HepG2 (cell line): ENCODE data around the gene ACBD5. TPM values are rescaled to one million over a fixed set of nuclear protein-coding genes. Genes with fewer than 3 reads are reported as not detected.

Experiments used
- DNMT1 ChIP-seq: sonication (generic); formaldehyde crosslinking; IDR thresholded peaks from 2 replicates; pipeline ENCODE4 v1.5.1; 2020; ENCODE audit warnings: mild to moderate bottlenecking, missing genetic modification reagents
- FOXK2 ChIP-seq: fragments of 450-650 bp; IDR thresholded peaks from 2 replicates; pipeline ENCODE4 v1.6.1; 2016
- HIVEP1 ChIP-seq: sonication (generic); formaldehyde crosslinking; IDR thresholded peaks from 2 replicates; pipeline ENCODE4 v1.4.0; 2020; ENCODE audit warnings: mild to moderate bottlenecking, missing genetic modification reagents
- IKZF4 ChIP-seq: sonication (generic); formaldehyde crosslinking; IDR thresholded peaks from 2 replicates; pipeline ENCODE4 v1.5.1; 2020; ENCODE audit warnings: borderline replicate concordance, mild to moderate bottlenecking, low read depth, missing genetic modification reagents; ENCODE audit errors: not compliant biosample characterization
- IRX3 ChIP-seq: sonication (generic); formaldehyde crosslinking; IDR thresholded peaks from 2 replicates; pipeline ENCODE4 v1.8.1; 2023; ENCODE audit warnings: mild to moderate bottlenecking, low read depth, missing genetic modification reagents, borderline replicate concordance
- RFX5 ChIP-seq: IDR thresholded peaks from 2 replicates; pipeline ENCODE4 v1.6.1; 2011; ENCODE audit warnings: low read depth, low read length, improper control_type of control experiment
- SAFB2 ChIP-seq: sonication (generic); formaldehyde crosslinking; IDR thresholded peaks from 2 replicates; pipeline ENCODE4 v1.5.1; 2020; ENCODE audit warnings: missing genetic modification reagents, low read depth, mild to moderate bottlenecking, borderline replicate concordance
- SIN3B ChIP-seq: fragments of 150-350 bp; IDR thresholded peaks from 2 replicates; pipeline ENCODE4 v1.6.1; 2014; ENCODE audit warnings: low read length
- TARDBP ChIP-seq: sonication (generic); formaldehyde crosslinking; IDR thresholded peaks from 2 replicates; pipeline ENCODE4 v1.8.0; 2022; ENCODE audit warnings: mild to moderate bottlenecking, missing genetic modification reagents
- TEAD2 ChIP-seq: sonication (generic); formaldehyde crosslinking; IDR thresholded peaks from 2 replicates; pipeline ENCODE4 v1.9.0; 2021; ENCODE audit warnings: missing genetic modification reagents
- ZFP36L1 ChIP-seq: sonication (generic); formaldehyde crosslinking; IDR thresholded peaks from 2 replicates; pipeline ENCODE4 v1.8.0; 2022; ENCODE audit warnings: mild to moderate bottlenecking, missing genetic modification reagents, moderate library complexity
- ZSCAN21 ChIP-seq: sonication (generic); formaldehyde crosslinking; IDR thresholded peaks from 2 replicates; pipeline ENCODE4 v1.8.0; 2022; ENCODE audit warnings: mild to moderate bottlenecking, missing genetic modification reagents, moderate library complexity, borderline replicate concordance
- ZSCAN31 ChIP-seq: sonication (generic); formaldehyde crosslinking; IDR thresholded peaks from 2 replicates; pipeline ENCODE4 v1.5.0; 2020; ENCODE audit warnings: low read depth, mild to moderate bottlenecking, missing genetic modification reagents
- polyA plus RNA-seq, 8 experiments: library from polyadenylated mRNA; depleted of rRNA in 3 of 8; stranded (reverse) in 7 of 8; unstranded in 1 of 8; fragments of >200 nt; fragmentation: Illumina TruSeq in 4 of 8; extraction: Trizol in 4 of 8; gene quantifications; 2 replicates each; pipeline versions ENCODE4 v1.2.1 to v1.2.3, GENCODE V29; 2011 to 2016; ENCODE audit warnings: low read depth in 4 of 8, missing spikeins in 1 of 8, mixed read lengths in 1 of 8; ENCODE audit not compliant: insufficient read depth in 1 of 8
- total RNA-seq, 5 experiments: library from RNA; depleted of rRNA; stranded (reverse); fragments of >200 nt; fragmentation: Illumina TruSeq; extraction: Trizol; gene quantifications; 2 replicates each; pipeline ENCODE4 v1.2.3, GENCODE V29; 2016; ENCODE audit warnings: low read depth in 1 of 5
- TF ChIP-seq, protein P1 (sequence below): sonication (generic); formaldehyde crosslinking; IDR thresholded peaks from 2 replicates; pipeline ENCODE4 v1.4.0; 2020; ENCODE audit warnings: missing genetic modification reagents, borderline replicate concordance
- TF ChIP-seq, protein P2 (sequence below): sonication (generic); formaldehyde crosslinking; IDR thresholded peaks from 2 replicates; pipeline ENCODE4 v1.8.0; 2022; ENCODE audit warnings: mild to moderate bottlenecking, missing genetic modification reagents, borderline replicate concordance
- TF ChIP-seq, protein P3 (sequence below): sonication (generic); formaldehyde crosslinking; IDR thresholded peaks from 2 replicates; pipeline ENCODE4 v1.8.0; 2022; ENCODE audit warnings: missing genetic modification reagents, mild to moderate bottlenecking, moderate library complexity, borderline replicate concordance
- TF ChIP-seq, protein P4 (sequence below): sonication (generic); formaldehyde crosslinking; IDR thresholded peaks from 2 replicates; pipeline ENCODE4 v1.4.0; 2020; ENCODE audit warnings: mild to moderate bottlenecking, missing genetic modification reagents
- TF ChIP-seq, protein P5 (sequence below): sonication (generic); formaldehyde crosslinking; IDR thresholded peaks from 2 replicates; pipeline ENCODE4 v1.8.0; 2022; ENCODE audit warnings: mild to moderate bottlenecking, missing genetic modification reagents, moderate library complexity

ACBD5 gene
- total and polyA plus RNA-seq, 2 of the 13 experiments (the other 11 are each of a cell fraction or from before 2014, with no cell fraction given), result 10.3 to 14.8 TPM

DNA sequence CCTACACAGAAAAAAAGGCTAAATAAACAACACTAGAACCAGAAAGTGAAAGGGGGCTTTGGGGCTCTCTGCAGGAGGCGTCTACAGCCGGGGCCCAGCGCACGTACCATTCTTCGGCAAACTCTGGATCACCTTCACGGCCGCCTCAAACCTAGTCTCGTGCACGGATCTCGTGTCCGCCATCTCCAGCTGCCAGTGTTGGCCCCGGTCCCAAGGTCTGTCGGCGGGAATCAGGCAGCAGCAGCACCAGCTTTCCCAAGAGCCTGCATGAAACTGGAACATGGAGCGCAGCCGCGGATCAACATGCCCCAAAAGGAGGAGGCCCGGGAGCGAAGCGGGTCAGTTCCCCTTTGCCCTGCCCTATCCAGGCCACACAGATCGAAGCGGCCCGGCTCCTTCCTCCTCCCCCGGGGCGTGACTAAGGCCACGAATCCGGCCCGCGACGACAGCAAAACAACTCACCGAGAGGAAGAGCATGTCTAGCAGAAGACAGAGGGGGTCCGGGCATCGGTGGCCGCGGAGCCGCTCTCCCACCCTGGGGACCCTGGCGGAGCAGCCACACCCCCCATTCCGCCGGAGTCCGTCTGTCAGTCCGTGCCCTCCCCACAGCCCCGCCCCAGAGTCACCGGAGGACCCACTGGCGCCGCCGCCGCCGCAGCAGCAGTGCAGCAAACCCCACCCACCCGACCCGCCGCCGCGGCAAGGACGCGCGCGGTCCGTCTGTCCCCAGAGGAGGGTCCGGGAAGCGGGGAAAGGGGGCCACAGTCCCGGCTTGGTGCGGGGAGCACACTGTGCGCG is at the start of gene ACBD5 (continued):
- TF ChIP-seq, protein P1, sequence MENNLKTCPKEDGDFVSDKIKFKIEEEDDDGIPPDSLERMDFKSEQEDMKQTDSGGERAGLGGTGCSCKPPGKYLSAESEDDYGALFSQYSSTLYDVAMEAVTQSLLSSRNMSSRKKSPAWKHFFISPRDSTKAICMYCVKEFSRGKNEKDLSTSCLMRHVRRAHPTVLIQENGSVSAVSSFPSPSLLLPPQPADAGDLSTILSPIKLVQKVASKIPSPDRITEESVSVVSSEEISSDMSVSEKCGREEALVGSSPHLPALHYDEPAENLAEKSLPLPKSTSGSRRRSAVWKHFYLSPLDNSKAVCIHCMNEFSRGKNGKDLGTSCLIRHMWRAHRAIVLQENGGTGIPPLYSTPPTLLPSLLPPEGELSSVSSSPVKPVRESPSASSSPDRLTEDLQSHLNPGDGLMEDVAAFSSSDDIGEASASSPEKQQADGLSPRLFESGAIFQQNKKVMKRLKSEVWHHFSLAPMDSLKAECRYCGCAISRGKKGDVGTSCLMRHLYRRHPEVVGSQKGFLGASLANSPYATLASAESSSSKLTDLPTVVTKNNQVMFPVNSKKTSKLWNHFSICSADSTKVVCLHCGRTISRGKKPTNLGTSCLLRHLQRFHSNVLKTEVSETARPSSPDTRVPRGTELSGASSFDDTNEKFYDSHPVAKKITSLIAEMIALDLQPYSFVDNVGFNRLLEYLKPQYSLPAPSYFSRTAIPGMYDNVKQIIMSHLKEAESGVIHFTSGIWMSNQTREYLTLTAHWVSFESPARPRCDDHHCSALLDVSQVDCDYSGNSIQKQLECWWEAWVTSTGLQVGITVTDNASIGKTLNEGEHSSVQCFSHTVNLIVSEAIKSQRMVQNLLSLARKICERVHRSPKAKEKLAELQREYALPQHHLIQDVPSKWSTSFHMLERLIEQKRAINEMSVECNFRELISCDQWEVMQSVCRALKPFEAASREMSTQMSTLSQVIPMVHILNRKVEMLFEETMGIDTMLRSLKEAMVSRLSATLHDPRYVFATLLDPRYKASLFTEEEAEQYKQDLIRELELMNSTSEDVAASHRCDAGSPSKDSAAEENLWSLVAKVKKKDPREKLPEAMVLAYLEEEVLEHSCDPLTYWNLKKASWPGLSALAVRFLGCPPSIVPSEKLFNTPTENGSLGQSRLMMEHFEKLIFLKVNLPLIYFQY (CRISPR knock-in tag), result peak; percentile 59; the same call in 1 of the 2 replicates
- TF ChIP-seq TEAD2 (no peak), FOXK2 (0 out of 2 replicates have a peak, but pooled peaks have one; percentile 24), ZFP36L1 (peak; percentile 81), TARDBP (CRISPR knock-in tag) (peak; percentile 59; the same call in 1 of the 2 replicates), HIVEP1 (CRISPR knock-in tag) (peak; percentile 67; the same call in 1 of the 2 replicates), IKZF4 (CRISPR knock-in tag) (peak; percentile 74), DNMT1 (CRISPR knock-in tag) (no peak), ZSCAN21 (peak; percentile 78), SIN3B (no peak), IRX3 (CRISPR knock-in tag) (peak; percentile 50; the same call in 1 of the 2 replicates), SAFB2 (CRISPR knock-in tag) (no peak; the same call in 1 of the 2 replicates), ZSCAN31 (peak; percentile 68; the same call in 1 of the 2 replicates), RFX5 (no peak)
- TF ChIP-seq, protein P2, sequence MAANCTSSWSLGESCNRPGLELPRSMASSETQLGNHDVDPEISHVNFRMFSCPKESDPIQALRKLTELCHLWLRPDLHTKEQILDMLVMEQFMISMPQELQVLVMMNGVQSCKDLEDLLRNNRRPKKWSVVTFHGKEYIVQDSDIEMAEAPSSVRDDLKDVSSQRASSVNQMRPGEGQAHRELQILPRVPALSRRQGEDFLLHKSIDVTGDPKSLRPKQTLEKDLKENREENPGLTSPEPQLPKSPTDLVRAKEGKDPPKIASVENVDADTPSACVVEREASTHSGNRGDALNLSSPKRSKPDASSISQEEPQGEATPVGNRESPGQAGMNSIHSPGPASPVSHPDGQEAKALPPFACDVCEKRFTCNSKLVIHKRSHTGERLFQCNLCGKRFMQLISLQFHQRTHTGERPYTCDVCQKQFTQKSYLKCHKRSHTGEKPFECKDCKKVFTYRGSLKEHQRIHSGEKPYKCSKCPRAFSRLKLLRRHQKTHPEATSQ (CRISPR knock-in tag), result no peak
- TF ChIP-seq, protein P3, sequence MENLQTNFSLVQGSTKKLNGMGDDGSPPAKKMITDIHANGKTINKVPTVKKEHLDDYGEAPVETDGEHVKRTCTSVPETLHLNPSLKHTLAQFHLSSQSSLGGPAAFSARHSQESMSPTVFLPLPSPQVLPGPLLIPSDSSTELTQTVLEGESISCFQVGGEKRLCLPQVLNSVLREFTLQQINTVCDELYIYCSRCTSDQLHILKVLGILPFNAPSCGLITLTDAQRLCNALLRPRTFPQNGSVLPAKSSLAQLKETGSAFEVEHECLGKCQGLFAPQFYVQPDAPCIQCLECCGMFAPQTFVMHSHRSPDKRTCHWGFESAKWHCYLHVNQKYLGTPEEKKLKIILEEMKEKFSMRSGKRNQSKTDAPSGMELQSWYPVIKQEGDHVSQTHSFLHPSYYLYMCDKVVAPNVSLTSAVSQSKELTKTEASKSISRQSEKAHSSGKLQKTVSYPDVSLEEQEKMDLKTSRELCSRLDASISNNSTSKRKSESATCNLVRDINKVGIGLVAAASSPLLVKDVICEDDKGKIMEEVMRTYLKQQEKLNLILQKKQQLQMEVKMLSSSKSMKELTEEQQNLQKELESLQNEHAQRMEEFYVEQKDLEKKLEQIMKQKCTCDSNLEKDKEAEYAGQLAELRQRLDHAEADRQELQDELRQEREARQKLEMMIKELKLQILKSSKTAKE (CRISPR knock-in tag), result no peak; the same call in 1 of the 2 replicates
- TF ChIP-seq, protein P4, sequence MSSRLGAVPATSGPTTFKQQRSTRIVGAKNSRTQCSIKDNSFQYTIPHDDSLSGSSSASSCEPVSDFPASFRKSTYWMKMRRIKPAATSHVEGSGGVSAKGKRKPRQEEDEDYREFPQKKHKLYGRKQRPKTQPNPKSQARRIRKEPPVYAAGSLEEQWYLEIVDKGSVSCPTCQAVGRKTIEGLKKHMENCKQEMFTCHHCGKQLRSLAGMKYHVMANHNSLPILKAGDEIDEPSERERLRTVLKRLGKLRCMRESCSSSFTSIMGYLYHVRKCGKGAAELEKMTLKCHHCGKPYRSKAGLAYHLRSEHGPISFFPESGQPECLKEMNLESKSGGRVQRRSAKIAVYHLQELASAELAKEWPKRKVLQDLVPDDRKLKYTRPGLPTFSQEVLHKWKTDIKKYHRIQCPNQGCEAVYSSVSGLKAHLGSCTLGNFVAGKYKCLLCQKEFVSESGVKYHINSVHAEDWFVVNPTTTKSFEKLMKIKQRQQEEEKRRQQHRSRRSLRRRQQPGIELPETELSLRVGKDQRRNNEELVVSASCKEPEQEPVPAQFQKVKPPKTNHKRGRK (CRISPR knock-in tag), result no peak
- TF ChIP-seq, protein P5, sequence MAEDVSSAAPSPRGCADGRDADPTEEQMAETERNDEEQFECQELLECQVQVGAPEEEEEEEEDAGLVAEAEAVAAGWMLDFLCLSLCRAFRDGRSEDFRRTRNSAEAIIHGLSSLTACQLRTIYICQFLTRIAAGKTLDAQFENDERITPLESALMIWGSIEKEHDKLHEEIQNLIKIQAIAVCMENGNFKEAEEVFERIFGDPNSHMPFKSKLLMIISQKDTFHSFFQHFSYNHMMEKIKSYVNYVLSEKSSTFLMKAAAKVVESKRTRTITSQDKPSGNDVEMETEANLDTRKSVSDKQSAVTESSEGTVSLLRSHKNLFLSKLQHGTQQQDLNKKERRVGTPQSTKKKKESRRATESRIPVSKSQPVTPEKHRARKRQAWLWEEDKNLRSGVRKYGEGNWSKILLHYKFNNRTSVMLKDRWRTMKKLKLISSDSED (CRISPR knock-in tag), result no peak
